GM21360 (cell line): ENCODE data around the gene KCNH8.

Experiments used
- ATAC-seq: cut with Tn5 transposase; IDR thresholded peaks from one replicate; pipeline ENCODE4 v1.9.1; 2021; ENCODE audit warnings: mild to moderate bottlenecking, moderate library complexity; ENCODE audit not compliant: unreplicated experiment

The KCNH8 gene

DNA sequence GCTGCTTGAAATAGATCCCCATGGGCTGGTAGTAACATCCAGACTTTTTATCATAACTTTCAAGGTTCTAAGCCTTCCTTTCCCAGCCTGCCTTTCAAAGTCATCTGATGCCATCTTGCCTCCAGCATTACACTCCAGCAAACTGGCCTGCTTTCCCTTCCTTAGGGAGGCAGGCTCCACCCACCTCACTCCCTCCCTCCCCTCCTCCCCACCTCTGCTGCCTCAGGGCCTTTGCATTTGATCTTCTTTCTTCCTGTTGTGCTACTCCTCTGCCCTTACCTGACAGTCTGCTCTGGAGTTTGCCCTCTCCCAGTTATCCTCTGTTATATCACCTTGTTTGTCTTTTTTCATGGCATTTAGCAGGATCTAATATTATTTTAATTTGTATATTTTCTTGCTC lies 319.5 kb downstream of the KCNH8 start:
- ATAC-seq = no peak

DNA sequence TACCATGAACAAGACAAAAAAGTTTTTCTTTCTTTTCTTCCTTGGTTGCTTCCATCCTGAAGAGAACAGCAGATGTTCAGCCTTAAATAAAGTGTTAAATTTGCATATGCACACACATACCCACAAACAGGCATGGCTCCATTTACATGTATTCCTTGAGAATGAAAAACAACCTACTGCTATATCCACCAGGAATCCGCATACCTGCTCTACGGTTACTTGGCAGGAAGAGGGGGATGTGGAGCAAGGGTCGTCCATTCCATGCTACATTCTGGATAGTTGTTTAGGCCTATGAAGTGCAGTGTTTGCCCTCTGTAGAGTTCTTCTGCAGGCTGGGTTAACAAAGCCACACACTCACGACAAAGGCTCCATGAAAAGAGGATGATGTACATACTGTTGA lies 322.8 kb downstream of the KCNH8 start:
- ATAC-seq = no peak

DNA sequence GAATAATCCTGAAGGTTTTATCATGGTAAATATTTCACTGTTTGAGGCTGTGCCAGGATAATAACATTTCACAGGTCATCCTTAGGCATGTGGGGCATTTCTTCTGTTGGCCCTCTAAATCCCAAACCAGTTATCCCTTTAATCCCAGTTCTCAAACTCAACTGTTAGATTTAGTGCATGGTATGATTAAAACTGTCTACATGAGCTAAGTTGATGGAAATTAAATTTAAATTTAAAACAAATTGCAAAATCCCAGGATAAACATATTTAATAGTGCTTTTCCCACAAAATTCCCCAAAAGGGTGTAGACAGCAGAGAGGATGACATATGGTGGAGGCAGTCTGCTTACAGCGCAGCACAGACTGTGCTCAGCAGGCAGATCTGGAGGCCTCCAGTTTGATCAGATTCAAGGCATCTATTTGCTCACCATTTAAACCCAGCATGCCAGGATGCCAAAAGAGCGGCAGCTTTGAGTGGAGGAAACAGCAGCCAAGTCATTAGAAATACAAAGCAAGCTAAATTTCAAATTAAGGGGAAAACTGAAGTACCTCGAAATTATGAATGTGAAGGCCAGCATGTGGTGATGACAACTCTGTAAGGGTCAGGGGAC lies 325.8 kb downstream of the KCNH8 start:
- no peak for ATAC-seq

- no peak for ATAC-seq
These were observed 328.0 kb downstream of the KCNH8 start for GRCh38 chr3:19476281-19476680.

- ATAC-seq = no peak
These were observed 337.0 kb downstream of the KCNH8 start for GRCh38 chr3:19485267-19485666.

DNA sequence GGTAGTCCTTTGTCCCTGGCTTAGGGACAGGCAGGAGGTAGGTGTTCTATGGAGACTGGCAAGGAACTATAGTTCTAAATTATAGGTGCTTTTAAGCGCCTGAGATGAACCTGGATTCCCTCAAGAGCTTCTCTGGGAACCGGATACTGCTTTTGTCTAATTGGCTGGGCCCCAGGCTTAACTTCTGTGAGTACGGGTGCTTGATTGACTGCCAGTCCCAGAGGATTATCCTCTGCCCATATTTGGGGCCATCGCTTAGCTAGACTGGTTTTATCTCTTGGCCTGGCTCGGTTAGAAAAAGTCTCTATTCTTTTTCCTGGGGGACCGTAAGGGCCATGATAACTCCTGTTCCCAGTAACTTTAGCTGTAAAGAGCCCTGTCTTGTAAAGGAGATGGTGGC lies 339.1 kb downstream of the KCNH8 start:
- ATAC-seq = no peak

- no peak for ATAC-seq
These were observed 340.6 kb downstream of the KCNH8 start for GRCh38 chr3:19488939-19489338.

DNA sequence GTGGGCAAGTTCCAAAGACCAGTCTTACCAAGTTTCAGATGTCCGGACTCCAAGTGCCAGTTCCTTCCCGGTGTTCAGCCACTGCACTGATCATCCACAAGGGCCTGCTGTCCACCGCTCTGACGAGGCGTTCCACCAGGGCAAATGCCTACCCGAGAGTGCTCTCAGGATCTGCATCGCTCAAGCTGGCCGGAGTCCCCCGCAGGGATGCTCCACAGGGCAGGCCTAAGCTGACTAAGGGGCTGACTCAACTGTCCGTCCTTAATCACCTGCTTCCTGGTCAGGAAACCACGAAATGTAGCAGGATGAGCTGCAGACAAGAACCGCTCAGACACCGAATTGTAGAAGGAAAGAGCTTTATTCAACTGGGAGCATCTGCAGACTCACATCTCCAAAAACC lies 341.6 kb downstream of the KCNH8 start:
- no peak for ATAC-seq

DNA sequence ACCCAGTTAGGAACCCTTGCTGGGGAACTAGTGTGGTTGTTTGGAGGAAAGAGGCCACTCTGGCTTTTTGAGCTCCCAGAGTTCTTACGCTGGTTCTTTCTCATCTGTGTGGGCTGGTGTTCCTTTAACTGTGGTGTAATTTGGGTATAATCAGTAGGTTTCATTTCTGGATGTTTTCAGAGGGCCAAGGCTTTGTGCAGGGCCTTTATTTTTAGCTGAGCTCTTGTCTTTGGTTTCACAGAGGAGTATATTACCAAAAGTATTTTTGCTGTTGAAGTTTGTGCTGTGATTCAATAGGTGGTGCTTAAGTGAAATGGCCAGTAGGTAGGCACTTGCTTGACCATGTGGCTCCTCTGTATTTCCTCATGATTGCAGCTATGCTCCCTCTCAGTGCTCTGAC lies 357.9 kb downstream of the KCNH8 start:
- no peak for ATAC-seq

- no peak for ATAC-seq
These were observed 374.0 kb downstream of the KCNH8 start for GRCh38 chr3:19522305-19522704.

DNA sequence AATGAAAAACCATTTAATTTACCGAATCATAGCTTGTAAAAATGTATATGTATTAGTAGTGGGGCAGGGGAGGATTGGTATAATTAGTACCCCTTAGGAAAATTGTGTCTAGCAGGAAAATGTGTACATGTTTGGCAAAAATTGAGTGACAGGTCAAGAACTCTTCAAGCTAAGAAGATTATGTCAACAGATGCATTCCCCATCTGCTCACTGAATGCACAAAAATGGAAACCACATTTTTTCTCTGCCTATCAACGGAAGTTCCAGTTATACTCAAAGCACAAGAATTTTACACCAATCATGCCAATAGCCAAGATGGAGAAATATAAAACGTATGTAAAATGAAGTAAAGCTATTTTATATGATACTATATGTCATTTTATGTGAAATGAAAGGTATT lies 377.8 kb downstream of the KCNH8 start:
- ATAC-seq = no peak

DNA sequence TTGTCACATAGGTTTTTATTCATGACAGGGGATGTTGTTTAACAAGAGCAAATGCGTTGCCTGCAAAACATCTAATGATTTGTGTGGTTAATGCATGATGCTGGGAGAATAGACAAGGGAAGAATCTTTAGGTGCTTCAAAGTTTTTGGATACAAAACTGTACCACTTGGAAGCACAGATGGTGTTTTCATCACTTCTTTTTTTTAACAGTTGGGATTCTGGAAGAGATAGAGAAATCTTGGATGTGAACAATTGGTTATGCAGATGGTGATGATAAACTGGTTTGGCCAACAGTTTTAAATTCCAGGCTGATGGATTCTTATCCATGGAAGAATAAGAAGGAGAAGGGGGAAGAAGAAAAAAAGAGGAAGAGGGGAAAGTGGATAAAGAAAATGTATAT lies 379.4 kb downstream of the KCNH8 start:
- ATAC-seq = no peak

- no peak for ATAC-seq
These were observed 383.1 kb downstream of the KCNH8 start for GRCh38 chr3:19531426-19531825.

DNA sequence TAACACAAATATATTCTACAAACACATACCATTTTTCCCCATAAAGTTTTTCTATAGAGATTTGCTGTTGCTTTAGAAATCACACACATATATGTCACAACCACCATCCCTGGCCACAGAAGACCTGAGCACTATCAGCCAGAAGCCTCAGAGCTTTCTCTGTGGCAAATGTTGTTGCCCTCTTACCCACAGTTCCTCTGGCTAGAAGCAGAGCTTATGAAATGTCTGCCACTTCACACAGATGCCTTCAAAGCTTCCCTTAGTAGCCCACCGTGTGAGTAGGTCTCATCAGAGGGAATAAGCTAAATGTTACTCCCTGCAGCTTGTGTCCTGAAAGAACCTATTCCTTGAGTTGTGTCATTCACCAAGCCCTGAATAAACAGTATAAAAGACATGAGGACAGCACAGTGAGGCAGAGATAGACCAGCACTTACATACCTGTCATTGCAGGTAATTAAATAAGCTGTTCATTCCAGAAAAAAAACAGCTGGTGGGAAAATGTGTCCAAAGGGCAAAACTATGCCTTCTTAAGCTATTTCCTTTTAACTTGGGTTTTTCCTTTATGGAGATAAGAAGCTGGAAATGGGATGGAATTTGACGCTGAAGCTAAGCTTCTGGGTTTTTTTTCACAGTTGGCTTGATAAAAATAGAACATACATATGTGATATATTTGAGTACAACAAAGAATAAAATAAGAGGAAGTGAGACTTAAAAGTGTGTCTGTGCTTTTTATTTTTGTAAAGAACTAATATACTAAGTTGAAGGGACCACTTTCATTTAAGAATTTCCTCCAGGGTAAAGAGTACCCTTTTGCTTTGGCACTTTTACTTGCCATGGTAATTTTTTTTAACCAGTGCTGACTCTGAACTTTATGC lies 391.4 kb downstream of the KCNH8 start:
- ATAC-seq = peak; percentile 63

GRCh38 chr3:19540464-19540863 lies 392.2 kb downstream of the KCNH8 start:
- peak; percentile 33 for ATAC-seq

DNA sequence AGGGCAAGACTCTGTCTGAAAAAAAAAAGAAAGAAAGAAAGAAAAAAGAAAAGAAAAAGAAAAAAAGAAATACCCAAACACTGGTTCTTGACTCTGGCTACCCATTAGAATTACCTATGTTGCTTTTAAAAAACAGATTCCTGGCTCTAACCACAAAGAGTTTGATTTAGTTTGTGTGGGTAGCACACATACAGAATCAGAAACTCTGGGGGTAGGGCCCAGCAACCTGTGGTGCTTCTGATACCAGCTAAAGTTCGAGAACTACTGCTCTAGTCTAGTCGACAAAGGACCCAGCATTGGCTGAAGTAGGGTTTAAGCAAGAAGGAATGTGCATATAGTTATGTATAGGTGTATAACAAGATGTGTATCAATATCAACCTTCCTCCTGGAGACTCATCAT lies 393.0 kb downstream of the KCNH8 start:
- peak; percentile 21 for ATAC-seq

DNA sequence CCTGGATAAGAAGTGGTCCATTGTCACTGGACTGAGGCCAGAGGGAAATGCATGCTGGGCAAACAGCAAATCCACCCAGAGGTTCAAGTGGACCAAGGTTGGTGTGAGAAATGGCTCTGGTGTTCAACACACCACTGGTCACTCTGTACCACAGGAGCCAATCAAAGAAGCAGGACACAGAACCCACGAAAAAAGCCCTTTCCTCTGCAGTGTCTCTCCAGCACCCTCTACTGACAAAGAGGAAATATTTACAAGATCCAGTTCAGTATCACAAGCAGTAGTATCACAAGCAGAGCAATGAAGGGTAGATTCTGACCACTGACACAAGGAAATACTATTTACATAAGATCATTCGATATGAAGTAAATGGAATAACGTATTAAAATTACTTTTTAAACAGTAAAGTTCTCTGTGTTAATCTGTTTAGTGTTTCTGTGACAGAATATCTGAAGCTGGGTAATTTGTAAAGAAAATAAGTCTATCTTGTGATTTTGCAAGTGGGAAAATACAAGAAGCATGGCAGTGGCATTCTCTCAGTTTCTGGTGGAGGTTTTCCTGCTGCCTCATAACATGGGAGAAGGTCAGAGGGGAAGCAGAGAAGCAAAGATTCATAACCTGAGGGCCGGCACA lies 395.0 kb downstream of the KCNH8 start:
- ATAC-seq = peak; percentile 27

DNA sequence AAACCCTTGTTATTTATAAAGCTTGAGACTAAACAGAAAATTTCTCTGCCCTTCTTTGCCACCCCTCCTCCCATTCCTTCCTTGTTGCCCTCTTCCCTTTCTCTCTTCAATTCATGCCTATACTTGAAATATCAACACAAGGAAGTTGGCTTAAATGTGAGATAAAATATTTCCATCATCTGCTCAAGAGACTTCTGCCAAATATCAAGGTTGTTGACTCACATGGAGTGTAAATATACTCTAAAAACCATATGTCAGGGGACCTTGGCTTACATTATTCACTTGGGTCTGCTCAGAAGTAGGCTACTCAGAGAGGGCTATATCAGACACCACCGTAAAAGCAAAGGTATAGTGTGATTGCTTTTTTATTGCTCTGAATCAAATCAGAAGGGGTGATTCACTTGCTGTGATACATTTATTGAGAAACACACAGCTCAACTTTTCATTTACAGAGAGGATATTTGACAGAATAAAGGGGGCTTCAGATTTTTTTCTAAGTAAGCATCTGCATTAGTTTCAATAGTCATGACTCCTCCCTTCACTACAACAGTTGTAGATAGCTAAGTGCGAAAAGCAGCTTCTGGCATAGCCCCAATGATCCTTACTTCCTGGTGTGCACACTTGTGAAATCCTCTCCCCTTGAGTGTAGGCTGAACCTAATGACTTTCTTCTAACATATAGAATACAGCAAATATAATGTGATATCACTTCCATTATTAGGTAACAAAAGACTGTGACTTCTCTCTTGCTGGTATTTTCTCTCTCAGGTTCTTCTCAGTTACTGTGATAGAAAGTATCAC lies 399.6 kb downstream of the KCNH8 start:
- ATAC-seq = no peak

DNA sequence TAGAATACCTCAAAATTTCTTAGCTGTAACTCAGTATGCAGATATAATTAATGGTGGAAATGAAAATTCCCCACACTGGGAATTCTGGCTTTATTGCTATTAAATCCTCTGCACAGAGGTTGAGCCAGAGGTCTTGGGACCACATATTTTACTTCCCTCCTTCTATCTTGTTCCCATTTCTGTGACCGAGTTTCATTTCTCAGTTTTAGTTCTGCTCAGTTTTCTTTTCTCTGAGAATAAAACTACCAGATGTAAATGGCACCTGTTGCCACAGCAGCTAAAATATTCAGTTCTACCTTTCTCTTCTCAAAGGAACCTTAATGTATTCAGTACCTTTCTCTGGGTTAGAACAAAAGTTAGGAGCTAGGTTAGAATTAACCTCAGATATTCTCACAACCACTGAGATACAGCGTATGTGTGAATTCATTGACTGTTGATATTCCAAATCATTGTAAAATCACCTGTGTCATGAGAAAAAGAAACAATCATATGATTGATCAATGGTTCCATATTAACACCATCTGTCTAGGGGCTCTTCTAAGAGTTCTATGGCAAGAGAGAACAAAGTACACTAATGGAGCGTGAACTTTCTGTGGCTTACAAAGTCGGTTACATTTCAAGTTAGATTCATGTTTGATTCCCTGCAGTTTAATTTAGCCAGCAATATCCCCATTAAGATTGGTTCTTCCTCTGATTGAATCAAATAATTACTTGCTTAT lies 411.6 kb downstream of the KCNH8 start:
- ATAC-seq = peak; percentile 93

GRCh38 chr3:19573644-19574043 lies 425.3 kb downstream of the KCNH8 start:
- no peak for ATAC-seq

- ATAC-seq = no peak
These were observed 426.0 kb downstream of the KCNH8 start for GRCh38 chr3:19574268-19574667.
